HepG2 (cell line): ENCODE measurements around the gene MYL12B. TPM values are rescaled to one million over a fixed set of nuclear protein-coding genes. Genes with fewer than 3 reads are reported as not detected.

Experiments
- BCL3 ChIP-seq: sonication (generic); formaldehyde crosslinking; IDR thresholded peaks from 2 replicates; pipeline ENCODE4 v1.5.1; 2020; ENCODE audit warnings: mild to moderate bottlenecking, missing genetic modification reagents, moderate library complexity
- DMAP1 ChIP-seq: IDR thresholded peaks from 2 replicates; pipeline ENCODE4 v1.6.1; 2016
- EEA1 ChIP-seq: sonication (generic); formaldehyde crosslinking; IDR thresholded peaks from 2 replicates; pipeline ENCODE4 v1.5.1; 2020; ENCODE audit warnings: mild to moderate bottlenecking, missing genetic modification reagents, borderline replicate concordance
- ESRRA ChIP-seq: sonication (generic); formaldehyde crosslinking; IDR thresholded peaks from 2 replicates; pipeline ENCODE4 v1.5.1; 2020; ENCODE audit warnings: mild to moderate bottlenecking, low read depth, missing genetic modification reagents
- KDM5B ChIP-seq: sonication (generic); formaldehyde crosslinking; IDR thresholded peaks from 2 replicates; pipeline ENCODE4 v1.4.0; 2020; ENCODE audit warnings: missing genetic modification reagents, mild to moderate bottlenecking, borderline replicate concordance
- KMT2B ChIP-seq: IDR thresholded peaks from 2 replicates; pipeline ENCODE4 v1.6.1; 2016; ENCODE audit warnings: missing genetic modification reagents, missing compliant biosample characterization
- LCORL ChIP-seq, 2 experiments: fragments of 450-650 bp in 1 of 2; sonication (generic) in 1 of 2; formaldehyde crosslinking in 1 of 2; IDR thresholded peaks; 2 replicates each; pipeline versions ENCODE4 v1.5.0 to v1.6.1; 2017 to 2020; ENCODE audit warnings: antibody characterized with exemption in 1 of 2, missing genetic modification reagents in 1 of 2
- MAFF ChIP-seq: IDR thresholded peaks from 2 replicates; pipeline ENCODE4 v1.6.1; 2011; ENCODE audit warnings: low read depth, low read length, improper control_type of control experiment
- MAZ ChIP-seq, 2 experiments: sonication (generic) in 1 of 2; formaldehyde crosslinking in 1 of 2; IDR thresholded peaks; 2 replicates each; pipeline versions ENCODE4 v1.5.0 to v1.6.1; 2012 to 2020; ENCODE audit warnings: low read depth in 2 of 2, mild to moderate bottlenecking in 2 of 2, borderline replicate concordance in 1 of 2, improper control_type of control experiment in 1 of 2, low read length in 1 of 2, missing genetic modification reagents in 1 of 2, moderate library complexity in 1 of 2
- NAIF1 ChIP-seq: sonication (generic); formaldehyde crosslinking; IDR thresholded peaks from 2 replicates; pipeline ENCODE4 v1.5.0; 2020; ENCODE audit warnings: mild to moderate bottlenecking, missing genetic modification reagents, borderline replicate concordance
- SMAD3 ChIP-seq: sonication (generic); formaldehyde crosslinking; IDR thresholded peaks from 2 replicates; pipeline ENCODE4 v1.4.0; 2020; ENCODE audit warnings: missing genetic modification reagents
- SNRNP70 ChIP-seq: fragments of 200-400 bp; formaldehyde crosslinking; IDR thresholded peaks from 2 replicates; pipeline ENCODE4 v1.6.1; 2017; ENCODE audit warnings: mild to moderate bottlenecking, low read depth, low read length, moderate library complexity
- TSC22D2 ChIP-seq: sonication (generic); formaldehyde crosslinking; IDR thresholded peaks from 2 replicates; pipeline ENCODE4 v1.5.1; 2020; ENCODE audit warnings: missing genetic modification reagents, mild to moderate bottlenecking, borderline replicate concordance
- ZBTB46 ChIP-seq: sonication (generic); formaldehyde crosslinking; IDR thresholded peaks from 2 replicates; pipeline ENCODE4 v1.4.0; 2020; ENCODE audit warnings: mild to moderate bottlenecking, missing genetic modification reagents, borderline replicate concordance
- ZNF121 ChIP-seq: sonication (generic); formaldehyde crosslinking; IDR thresholded peaks from 2 replicates; pipeline ENCODE4 v1.5.0; 2020; ENCODE audit warnings: mild to moderate bottlenecking, missing genetic modification reagents
- ZNF256 ChIP-seq: sonication (generic); formaldehyde crosslinking; conservative IDR thresholded peaks from 2 replicates; pipeline ENCODE4 v1.4.0; 2020; ENCODE audit warnings: missing genetic modification reagents
- ZNF350 ChIP-seq: sonication (generic); formaldehyde crosslinking; IDR thresholded peaks from 2 replicates; pipeline ENCODE4 v1.4.0; 2020; ENCODE audit warnings: mild to moderate bottlenecking, low read depth, missing genetic modification reagents, borderline replicate concordance
- polyA plus RNA-seq, 8 experiments: library from polyadenylated mRNA; depleted of rRNA in 3 of 8; stranded (reverse) in 7 of 8; unstranded in 1 of 8; fragments of >200 nt; fragmentation: Illumina TruSeq in 4 of 8; extraction: Trizol in 4 of 8; gene quantifications; 2 replicates each; pipeline versions ENCODE4 v1.2.1 to v1.2.3, GENCODE V29; 2011 to 2016; ENCODE audit warnings: low read depth in 4 of 8, missing spikeins in 1 of 8, mixed read lengths in 1 of 8; ENCODE audit not compliant: insufficient read depth in 1 of 8
- total RNA-seq, 5 experiments: library from RNA; depleted of rRNA; stranded (reverse); fragments of >200 nt; fragmentation: Illumina TruSeq; extraction: Trizol; gene quantifications; 2 replicates each; pipeline ENCODE4 v1.2.3, GENCODE V29; 2016; ENCODE audit warnings: low read depth in 1 of 5
- TF ChIP-seq, protein P1 (sequence below): sonication (generic); formaldehyde crosslinking; IDR thresholded peaks from 2 replicates; pipeline ENCODE4 v1.5.0; 2020; ENCODE audit warnings: mild to moderate bottlenecking, missing genetic modification reagents, borderline replicate concordance

The MYL12B gene
- total and polyA plus RNA-seq, 2 of the 13 experiments (the other 11 are each of a cell fraction or from before 2014, with no cell fraction given), result 265 to 340 TPM

- peak; percentile 53; the same call in 1 of the 2 replicates for TF ChIP-seq BCL3 (CRISPR knock-in tag)
- peak; percentile 34; the same call in 1 of the 2 replicates for TF ChIP-seq DMAP1 (CRISPR knock-in tag)
- 0 out of 2 replicates have a peak, but pooled peaks have one; percentile 61 for TF ChIP-seq ZNF256
- TF ChIP-seq MAZ (IDR thresholded peaks at IDR 0.05; ENCODE audit: borderline replicate concordance, low read depth, low read length), result no peak
- TF ChIP-seq MAZ (CRISPR knock-in tag; IDR thresholded peaks at IDR 0.05; ENCODE audit: low read depth), result peak; percentile 66; the same call in 1 of the 2 replicates
- peak; percentile 97 for TF ChIP-seq ZNF121
- peak; percentile 74; the same call in 1 of the 2 replicates for TF ChIP-seq NAIF1 (CRISPR knock-in tag)
- peak; percentile 74; the same call in 1 of the 2 replicates for TF ChIP-seq SMAD3 (CRISPR knock-in tag)
- TF ChIP-seq LCORL (IDR thresholded peaks at IDR 0.05), result no peak
- TF ChIP-seq LCORL (CRISPR knock-in tag; IDR thresholded peaks at IDR 0.05), result peak; percentile 65; the same call in 1 of the 2 replicates
- TF ChIP-seq SNRNP70, result no peak
- TF ChIP-seq MAFF, result 0 out of 2 replicates have a peak, but pooled peaks have one; percentile 7
- TF ChIP-seq, protein P1, sequence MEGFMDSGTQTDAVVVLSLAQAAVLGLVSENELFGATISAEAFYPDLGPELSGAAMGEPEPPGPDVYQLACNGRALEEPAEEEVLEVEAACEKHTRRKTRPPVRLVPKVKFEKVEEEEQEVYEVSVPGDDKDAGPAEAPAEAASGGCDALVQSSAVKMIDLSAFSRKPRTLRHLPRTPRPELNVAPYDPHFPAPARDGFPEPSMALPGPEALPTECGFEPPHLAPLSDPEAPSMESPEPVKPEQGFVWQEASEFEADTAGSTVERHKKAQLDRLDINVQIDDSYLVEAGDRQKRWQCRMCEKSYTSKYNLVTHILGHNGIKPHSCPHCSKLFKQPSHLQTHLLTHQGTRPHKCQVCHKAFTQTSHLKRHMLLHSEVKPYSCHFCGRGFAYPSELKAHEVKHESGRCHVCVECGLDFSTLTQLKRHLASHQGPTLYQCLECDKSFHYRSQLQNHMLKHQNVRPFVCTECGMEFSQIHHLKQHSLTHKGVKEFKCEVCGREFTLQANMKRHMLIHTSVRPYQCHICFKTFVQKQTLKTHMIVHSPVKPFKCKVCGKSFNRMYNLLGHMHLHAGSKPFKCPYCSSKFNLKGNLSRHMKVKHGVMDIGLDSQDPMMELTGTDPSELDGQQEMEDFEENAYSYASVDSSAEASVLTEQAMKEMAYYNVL (CRISPR knock-in tag), result 0 out of 2 replicates have a peak, but pooled peaks have one; percentile 64
- TF ChIP-seq ZBTB46 (CRISPR knock-in tag), result peak; percentile 69; the same call in 1 of the 2 replicates
- peak; percentile 62; the same call in 1 of the 2 replicates for TF ChIP-seq KMT2B (CRISPR knock-in tag)
- TF ChIP-seq ESRRA (CRISPR knock-in tag), result 0 out of 2 replicates have a peak, but pooled peaks have one; percentile 34
- TF ChIP-seq TSC22D2 (CRISPR knock-in tag), result 0 out of 2 replicates have a peak, but pooled peaks have one; percentile 29
- peak; percentile 33; the same call in 1 of the 2 replicates for TF ChIP-seq KDM5B
- peak; percentile 73; the same call in 1 of the 2 replicates for TF ChIP-seq ZNF350 (CRISPR knock-in tag)
- no peak for TF ChIP-seq EEA1
Measured at GRCh38 chr18:3245853-3246634, 15.9 kb upstream of the MYL12B start (continued).
